B cell (primary cell): ENCODE results near the gene TTC13.

ENCODE experiments used
- CTCF ChIP-seq: fragments of 200-600 bp; IDR thresholded peaks from one replicate; pipeline ENCODE4 v1.8.0; 2022; ENCODE audit warnings: antibody characterized with exemption, mild to moderate bottlenecking
- EZH2 ChIP-seq: IDR thresholded peaks from 2 replicates; pipeline ENCODE4 v1.6.1; 2012; ENCODE audit warnings: borderline replicate concordance, low read depth, mild to moderate bottlenecking, moderate library complexity, low read length; ENCODE audit not compliant: insufficient read depth, poor library complexity, severe bottlenecking

- no peak for TF ChIP-seq CTCF
- no peak for TF ChIP-seq EZH2
Measured at GRCh38 chr1:231026576-231026975, 47.9 kb upstream of the TTC13 start.
